Heart left ventricle (tissue), 16 donors: ENCODE results near the gene CCDC148. TPM values are rescaled to one million over a fixed set of nuclear protein-coding genes. Genes with fewer than 3 reads are reported as not detected.

Source experiments
- ATAC-seq, 4 donors: fragments of 200-7000 bp; cut with Tn5 transposase; one replicate each; pipeline ENCODE4 v1.9.1; 2020 to 2022; ENCODE audit warnings: moderate library complexity in 4 of 4, mild to moderate bottlenecking in 3 of 4, moderate number of reproducible peaks in 1 of 4
- DNase-seq, 5 donors: peaks; one replicate each; pipeline ENCODE4 v3.0.0-alpha.2; 2020
- H3K27ac ChIP-seq, 12 donors: fragments of 200-600 bp; sonication (generic) in 4 of 12; one replicate each; pipeline versions ENCODE4 v1.5.0 to v1.8.0; 2016 to 2022; ENCODE audit warnings: mild to moderate bottlenecking in 2 of 12
- H3K27me3 ChIP-seq, 9 donors: fragments of 200-600 bp; sonication (generic) in 2 of 9; one replicate each; pipeline versions ENCODE4 v1.5.1 to v1.8.0; 2016 to 2022; ENCODE audit warnings: mild to moderate bottlenecking in 3 of 9
- H3K36me3 ChIP-seq, 9 donors: fragments of 200-600 bp; sonication (generic) in 2 of 9; one replicate each; pipeline versions ENCODE4 v1.5.0 to v1.8.0; 2018 to 2022; ENCODE audit warnings: mild to moderate bottlenecking in 2 of 9
- H3K4me1 ChIP-seq, 12 donors: fragments of 200-600 bp; sonication (generic) in 4 of 12; one replicate each; pipeline versions ENCODE4 v1.5.0 to v1.8.0; 2016 to 2022; ENCODE audit warnings: mild to moderate bottlenecking in 3 of 12
- H3K4me3 ChIP-seq, 12 donors: fragments of 200-600 bp; sonication (generic) in 4 of 12; one replicate each; pipeline versions ENCODE4 v1.5.0 to v1.8.0; 2017 to 2022; ENCODE audit warnings: mild to moderate bottlenecking in 9 of 12, moderate library complexity in 4 of 12
- H3K9me3 ChIP-seq, 12 donors: fragments of 200-600 bp; sonication (generic) in 4 of 12; one replicate each; pipeline versions ENCODE4 v1.5.0 to v1.8.0; 2016 to 2022; ENCODE audit warnings: mild to moderate bottlenecking in 1 of 12
- CTCF ChIP-seq, 12 donors: fragments of 200-600 bp; sonication (generic) in 4 of 12; IDR thresholded peaks; one replicate each; pipeline versions ENCODE4 v1.5.0 to v1.8.0; 2018 to 2022; ENCODE audit warnings: antibody characterized with exemption in 12 of 12, mild to moderate bottlenecking in 5 of 12
- POLR2A ChIP-seq, 2 donors: fragments of 450-650 bp; IDR thresholded peaks; one replicate each; pipeline ENCODE4 v1.6.1; 2017; ENCODE audit warnings: antibody characterized with exemption in 2 of 2, mild to moderate bottlenecking in 2 of 2, moderate library complexity in 2 of 2
- WGBS, 4 donors: extraction: QIAGEN DNeasy Blood & Tissue Kit in 2 of 4; methylation state at CpG; one replicate each; pipeline versions ENCODE4 v1.1.5 to v1.1.7; 2013 to 2018; 5-methylcytosine and 5-hydroxymethylcytosine counted together
- intact Hi-C, 10 donors: fragments of 100-400 bp; cut with DNase I; formaldehyde crosslinking; loops; one replicate each; pipeline versions ENCODE4 v1.11.1 to v1.14.2; 2022
- polyA plus RNA-seq, 2 donors: library from polyadenylated mRNA; stranded (reverse); fragments of 200-250 nt; gene quantifications; one replicate each; pipeline ENCODE4 v1.2.3, GENCODE V29; 2013
- total RNA-seq, 9 donors: library from RNA; depleted of rRNA in 2 of 9; stranded (reverse); fragments of >200 nt in 2 of 9; fragmentation: NEBNext Ultra II Directional in 3 of 9; extraction: Animal tissue kit (Norgen Biotek cat#: 25700) in 3 of 9; gene quantifications; one replicate each; pipeline versions ENCODE4 v1.1.0 to v1.2.4, GENCODE V29; 2016 to 2023
- donor health status: ischemic (EF 13 %, LVEDD 7.1; RV severe dilation, severe dysfunction).
- donor health status: healthy with polysubstance abuse.
- donor health status: DM: no; HTN: yes; CAD: no.
- donor health status: DM: no; HTN: no; CAD: no.
- donor health status: ischemic (EF 25% LVEDD 6.9; RV normal size, moderate dysfunction).
- donor health status: ischemic (EF 25% LVEDD 5.7; RV mildly dilated, moderate dysfunction).
- donor health status: healthy.
- donor health status: DM: yes; HTN: yes; CAD: no.
- donor health status: ischemic (EF 35%, LVEDD 5.7; RV mildly dilated, moderate dysfunction).
- donor health status: nonischemic (EF 11% LVEDD 7.7; RV severe dilation, severe dysfunction).
- donor health status: DM: yes; HTN: yes; CAD: no.
- donor health status: PGD.
- donor health status: ischemic (EF 29% LVEDD 5.4; RV normal size, mild dysfunction).
- donor health status: nonischemic (EF 23%, LVEDD 6.1; RV moderate dilation, normal function).

The CCDC148 gene
- total and polyA plus RNA-seq, 11 donors, result 0.24 to 1.2 (median 0.75) TPM; not detected in 2

- no peak overlapping the region for H3K4me3 ChIP-seq
- peaks cover 0 to 47% (median 9%) of the 10 kb centered on the region in 12 donors for H3K9me3 ChIP-seq
- H3K27me3 ChIP-seq, result no peaks in the 10 kb centered on the region
- intact Hi-C loops, result no loop called here
- no peaks in the 10 kb centered on the region for H3K36me3 ChIP-seq
- DNase-seq, result no peak
- no peak for TF ChIP-seq CTCF (IDR thresholded peaks at IDR 0.05)
- no peak for TF ChIP-seq POLR2A (IDR thresholded peaks at IDR 0.05)
- no peak overlapping the region for H3K27ac ChIP-seq
- H3K4me1 ChIP-seq, result no peaks in the 10 kb centered on the region
- ATAC-seq, result no peak
Measured at GRCh38 chr2:158432117-158432516, 24.4 kb downstream of the CCDC148 start.

GRCh38 chr2:158414538-158414937 is 42.0 kb downstream of the CCDC148 start:
- H3K27me3 ChIP-seq, result no peaks in the 10 kb centered on the region
- H3K36me3 ChIP-seq, result no peaks in the 10 kb centered on the region
- DNase-seq (no peak), ATAC-seq (no peak)
- peaks cover 0 to 3% (median 0%) of the 10 kb centered on the region in 12 donors for H3K4me1 ChIP-seq
- no peak overlapping the region for H3K4me3 ChIP-seq
- H3K27ac ChIP-seq, result no peak overlapping the region
- no peak for TF ChIP-seq POLR2A (IDR thresholded peaks at IDR 0.05)
- no peak for TF ChIP-seq CTCF (IDR thresholded peaks at IDR 0.05)
- WGBS, 4 donors, result 94 to 97% (median 96%) methylated on average over 1 of the region's 1 CpG
- intact Hi-C loops, result no loop called here
- peaks cover 0 to 38% (median 15%) of the 10 kb centered on the region in 12 donors for H3K9me3 ChIP-seq

- Histone ChIP-seq H3K9me3 (peaks cover 0 to 38% (median 15%) of the 10 kb centered on the region in 12 donors), H3K4me3 (no peak overlapping the region), H3K36me3 (no peaks in the 10 kb centered on the region), H3K27me3 (no peaks in the 10 kb centered on the region), H3K27ac (no peak overlapping the region), H3K4me1 (peaks cover 0 to 3% (median 0%) of the 10 kb centered on the region in 12 donors)
- 55 to 68% (median 57%) methylated on average over 2 of the region's 2 CpGs for WGBS, 4 donors
- TF ChIP-seq CTCF (IDR thresholded peaks at IDR 0.05) (no peak), POLR2A (IDR thresholded peaks at IDR 0.05) (no peak)
- no peak for ATAC-seq
- no peak for DNase-seq
- intact Hi-C loops, result no loop called here
Measured at GRCh38 chr2:158413581-158413980, 43.0 kb downstream of the CCDC148 start.

- H3K27me3 ChIP-seq, result no peaks in the 10 kb centered on the region
- TF ChIP-seq CTCF (IDR thresholded peaks at IDR 0.05), result no peak
- TF ChIP-seq POLR2A (IDR thresholded peaks at IDR 0.05), result no peak
- H3K27ac ChIP-seq, result no peak overlapping the region
- H3K4me1 ChIP-seq, result peaks cover 0 to 3% (median 0%) of the 10 kb centered on the region in 12 donors
- peaks cover 0 to 38% (median 15%) of the 10 kb centered on the region in 12 donors for H3K9me3 ChIP-seq
- no peak overlapping the region for H3K4me3 ChIP-seq
- ATAC-seq (no peak), DNase-seq (no peak)
- WGBS, 4 donors, result 53 to 57% (median 54%) methylated on average over 3 of the region's 3 CpGs
- H3K36me3 ChIP-seq, result no peaks in the 10 kb centered on the region
- intact Hi-C loops, result no loop called here
Measured at GRCh38 chr2:158412206-158412605, 44.3 kb downstream of the CCDC148 start.
